Hematopoietic multipotent progenitor cell (in vitro differentiated cells): ENCODE measurements around the gene TMEM114. TPM values are rescaled to one million over a fixed set of nuclear protein-coding genes. Genes with fewer than 3 reads are reported as not detected.
A peak's percentile ranks its signal among the peaks of the same experiment; 100 is the strongest.

Experiments
- DNase-seq, 3 donors: peaks; one replicate each; pipeline ENCODE4 v3.0.0-alpha.2; 2011 to 2015; ENCODE audit warnings: low read depth in 2 of 3, low spot score in 2 of 3
- total RNA-seq: library from RNA; depleted of rRNA; stranded (reverse); fragments of >200 nt; gene quantifications from one replicate; pipeline ENCODE4 v1.2.3, GENCODE V29; 2012

TMEM114 gene
- total RNA-seq, 1 donor: not detected

- DNase-seq: no peak
These were observed 21.7 kb upstream of the TMEM114 start for GRCh38 chr16:8611886-8612600.

GRCh38 chr16:8611122-8611521 lies 20.8 kb upstream of the TMEM114 start:
- DNase-seq: no peak

- DNase-seq: no peak
These were observed 16.9 kb upstream of the TMEM114 start for GRCh38 chr16:8607214-8607613.

- DNase-seq: no peak
These were observed 15.2 kb upstream of the TMEM114 start for GRCh38 chr16:8605554-8605953.

- no peak for DNase-seq
These were observed 9.9 kb upstream of the TMEM114 start for GRCh38 chr16:8600144-8600775.

- DNase-seq: no peak
These were observed 6.3 kb upstream of the TMEM114 start for GRCh38 chr16:8596581-8596980.

- DNase-seq: no peak
These were observed 5.5 kb upstream of the TMEM114 start for GRCh38 chr16:8595783-8596182.

GRCh38 chr16:8594149-8594666 lies 3.9 kb upstream of the TMEM114 start:
- DNase-seq: peak in 2 of 3 donors; percentile 12 to 25

GRCh38 chr16:8591451-8591850 lies 1.1 kb upstream of the TMEM114 start:
- no peak for DNase-seq

GRCh38 chr16:8590811-8591210 lies 500 bp upstream of the TMEM114 start:
- no peak for DNase-seq

GRCh38 chr16:8589057-8589899 lies 1.0 kb downstream of the TMEM114 start:
- DNase-seq: no peak

GRCh38 chr16:8588682-8589056 lies 1.6 kb downstream of the TMEM114 start:
- no peak for DNase-seq

GRCh38 chr16:8587065-8587464 lies 3.2 kb downstream of the TMEM114 start:
- DNase-seq: no peak

- DNase-seq: no peak
These were observed 4.5 kb downstream of the TMEM114 start for GRCh38 chr16:8585857-8586256.

- no peak for DNase-seq
These were observed 5.3 kb downstream of the TMEM114 start for GRCh38 chr16:8585041-8585440.

- DNase-seq: no peak
These were observed 6.6 kb downstream of the TMEM114 start for GRCh38 chr16:8583732-8584131.

- DNase-seq: no peak
These were observed 7.1 kb downstream of the TMEM114 start for GRCh38 chr16:8583199-8583598.

- DNase-seq: no peak
These were observed 8.3 kb downstream of the TMEM114 start for GRCh38 chr16:8581831-8582580.

- no peak for DNase-seq
These were observed 10.8 kb downstream of the TMEM114 start for GRCh38 chr16:8579559-8579958.

- DNase-seq: no peak
These were observed 12.5 kb downstream of the TMEM114 start for GRCh38 chr16:8577678-8578304.
